RKO (cell line): ENCODE results near the gene KRT9.
A peak's percentile ranks its signal among the peaks of the same experiment; 100 is the strongest.
"Not testable (repeated sequence)": the region's sequence is repeated elsewhere in the genome, so short reads cannot be mapped to it uniquely, and the experiment has no call there.

Experiments used
- DNase-seq: peaks from one replicate; pipeline ENCODE4 v3.0.0-alpha.2; 2016; ENCODE audit warnings: low spot score

KRT9 gene

DNA sequence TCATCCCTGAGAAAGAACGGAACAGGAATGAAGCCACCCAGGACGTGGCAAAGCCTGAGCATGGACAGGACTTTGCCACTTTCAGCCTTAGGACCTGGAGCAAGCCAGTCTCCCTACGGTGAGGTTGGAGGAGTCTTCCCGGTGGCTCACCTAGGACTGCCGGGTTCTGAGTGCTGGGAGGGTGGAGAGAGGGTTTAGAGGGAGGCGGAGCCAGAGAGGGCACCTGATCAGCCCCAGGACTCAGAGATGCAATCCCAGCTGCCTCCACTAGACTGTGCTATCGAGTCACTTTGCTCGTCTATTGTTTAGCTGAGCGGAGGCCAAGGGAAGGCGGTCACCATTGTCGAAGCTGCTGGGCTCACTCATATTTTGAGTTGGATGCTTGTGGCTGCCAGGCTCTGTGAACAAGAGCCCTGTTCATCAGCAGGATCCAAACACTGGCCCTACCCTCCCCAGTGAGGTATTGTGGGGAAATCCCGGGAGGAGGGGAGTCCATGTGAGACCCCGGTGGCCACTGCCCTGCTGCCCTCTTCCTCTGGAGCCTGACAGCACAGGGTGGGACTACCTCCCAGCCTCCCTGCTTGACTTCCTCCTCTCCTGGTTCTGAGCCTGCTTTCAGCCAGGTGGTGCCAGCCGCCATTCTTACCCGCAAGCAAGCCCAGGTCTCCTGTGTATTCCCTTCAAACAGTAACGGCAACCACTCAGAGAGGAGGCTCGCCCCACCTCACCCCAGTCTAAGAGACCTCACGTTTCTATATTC lies 7.8 kb upstream of the KRT9 start:
- peak; percentile 52 for DNase-seq

GRCh38 chr17:41578971-41579370 lies 7.1 kb upstream of the KRT9 start:
- DNase-seq, result no peak

GRCh38 chr17:41578538-41578937 lies 6.7 kb upstream of the KRT9 start:
- no peak for DNase-seq

DNA sequence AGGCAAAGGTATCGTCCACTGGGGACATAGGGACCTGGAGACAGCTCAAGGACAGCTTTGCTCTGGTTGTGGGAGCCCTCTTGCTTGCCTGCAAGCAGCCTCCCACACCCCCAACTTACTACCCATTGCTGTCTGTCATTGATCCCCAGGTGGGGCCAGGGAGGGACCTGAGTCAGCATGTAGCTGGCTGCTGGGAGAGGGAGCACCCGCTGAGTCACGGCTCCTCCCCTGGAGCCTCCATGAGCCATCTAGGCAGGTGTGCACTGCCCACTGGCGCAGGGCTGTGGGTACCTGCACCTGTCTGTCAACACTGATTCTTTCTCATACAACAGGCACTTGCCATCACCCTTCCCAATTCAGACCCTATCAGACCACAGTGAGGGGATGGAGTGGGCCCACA lies 4.9 kb upstream of the KRT9 start:
- not testable (repeated sequence) for DNase-seq

DNA sequence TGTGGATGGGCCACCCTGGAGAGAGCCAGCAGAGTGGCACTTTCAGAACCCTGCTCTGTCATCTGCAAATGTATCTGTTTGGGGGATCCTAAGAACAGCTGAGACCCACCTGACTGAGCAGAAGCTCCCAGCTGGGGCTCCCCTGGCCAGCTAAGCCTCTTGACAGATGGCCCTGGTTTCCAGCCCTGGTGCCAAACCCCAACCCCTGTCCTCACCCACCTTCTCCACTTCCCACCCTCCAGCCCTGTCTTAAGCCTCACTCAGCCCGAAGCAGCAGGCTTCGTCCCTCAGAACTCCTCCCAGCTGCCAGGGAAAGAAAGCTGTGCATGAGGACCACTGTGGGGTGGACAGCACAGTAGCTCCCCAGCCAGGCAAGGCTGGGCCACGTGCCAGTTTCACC lies 3.5 kb upstream of the KRT9 start:
- DNase-seq, result no peak

GRCh38 chr17:41567317-41567716 lies 4.5 kb downstream of the KRT9 start:
- no peak for DNase-seq

GRCh38 chr17:41565338-41565737 lies 6.5 kb downstream of the KRT9 start:
- no peak for DNase-seq

- no peak for DNase-seq
Observed at GRCh38 chr17:41563607-41564170, 8.2 kb downstream of the KRT9 start.

- no peak for DNase-seq
Observed at GRCh38 chr17:41561554-41561953, 10.3 kb downstream of the KRT9 start.

GRCh38 chr17:41559548-41559947 lies 12.3 kb downstream of the KRT9 start:
- DNase-seq, result no peak

GRCh38 chr17:41556931-41557330 lies 14.9 kb downstream of the KRT9 start:
- DNase-seq, result no peak

DNA sequence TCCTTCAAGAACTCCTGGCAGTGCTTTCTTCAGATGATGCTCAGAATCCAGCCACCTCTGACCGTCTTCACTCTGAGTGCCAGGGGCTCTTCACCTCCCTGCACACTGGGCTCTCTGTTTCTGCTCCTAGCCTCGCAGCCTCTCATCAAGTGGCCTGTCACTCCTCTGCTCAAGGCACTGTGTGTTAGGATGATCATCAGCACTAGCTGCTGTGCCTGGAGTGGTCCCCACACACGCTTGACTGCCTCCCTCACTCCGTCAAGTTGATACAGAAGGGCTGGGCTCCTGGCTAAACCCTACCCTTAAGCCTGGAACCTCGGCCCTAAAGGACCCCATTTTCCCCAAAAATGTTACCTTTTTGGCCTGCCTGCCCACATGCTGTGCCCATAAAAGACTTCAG lies 15.6 kb downstream of the KRT9 start:
- DNase-seq, result no peak

DNA sequence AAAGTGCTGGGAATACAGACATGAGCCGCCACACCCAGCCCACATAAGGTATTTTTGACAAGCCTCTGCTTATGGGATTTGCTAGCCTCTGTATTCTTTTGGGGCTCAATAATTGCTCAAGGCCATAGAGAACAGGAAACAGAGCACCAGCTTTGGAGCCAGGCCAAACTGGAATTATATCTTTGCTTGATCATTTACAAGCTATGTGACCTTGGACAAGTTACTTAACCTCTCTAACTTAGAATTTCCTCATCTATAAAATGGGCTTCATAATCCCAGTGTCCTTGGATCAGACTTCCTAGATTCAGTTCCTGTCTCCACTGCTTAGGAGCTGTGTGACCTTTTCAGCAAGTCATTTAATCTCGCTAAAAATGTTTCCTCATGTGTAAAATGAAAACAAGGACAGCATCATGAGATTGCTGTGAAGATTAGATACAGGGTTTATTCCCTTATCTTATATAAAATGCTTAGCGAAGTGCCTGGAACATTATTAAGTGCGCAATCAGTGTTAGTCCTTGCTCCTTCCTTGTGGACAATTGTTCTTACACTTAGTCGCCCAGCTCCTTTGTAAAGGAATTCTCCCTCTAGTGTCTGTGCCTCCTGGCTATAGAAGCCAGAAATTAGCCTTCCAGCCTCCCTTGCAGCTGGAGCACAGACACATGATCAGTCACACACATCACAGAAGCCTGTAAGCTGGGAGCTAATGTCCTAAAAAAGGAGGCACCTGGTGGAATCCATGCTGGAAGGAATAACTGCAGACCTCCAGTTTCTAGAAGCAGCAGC lies 16.6 kb downstream of the KRT9 start:
- DNase-seq, result no peak

DNA sequence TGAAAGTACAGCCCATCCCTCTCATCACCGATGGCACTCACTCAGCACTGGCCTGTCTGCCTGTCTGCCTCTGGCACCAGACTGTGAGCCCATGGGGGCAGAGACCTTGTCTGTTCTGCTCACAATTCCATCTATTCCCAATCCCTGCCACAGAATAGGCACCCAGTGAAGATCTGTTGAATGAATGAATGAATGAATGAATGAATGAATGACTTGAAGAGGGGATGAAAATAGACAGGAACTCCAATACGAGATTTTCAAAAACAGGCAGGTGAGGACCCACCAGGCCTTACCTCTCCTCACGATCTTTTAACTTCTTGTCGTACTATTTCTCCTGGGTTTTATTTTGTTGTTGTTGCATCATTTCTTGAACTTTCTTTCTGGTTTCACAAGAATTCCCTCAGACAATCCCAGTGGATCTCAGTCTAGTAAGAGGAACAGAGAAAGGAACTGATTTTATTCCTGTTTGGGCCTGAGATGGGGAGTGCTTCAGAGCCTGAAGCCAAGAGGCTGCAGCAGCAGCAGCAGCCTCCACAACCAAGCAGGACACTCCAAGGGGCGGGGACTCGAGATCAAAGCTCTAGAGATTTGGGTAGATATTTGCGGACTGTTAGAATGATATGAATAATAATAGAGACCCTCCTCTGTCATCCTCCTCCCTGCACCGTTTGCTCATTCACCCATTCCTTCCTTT lies 17.7 kb downstream of the KRT9 start:
- DNase-seq, result no peak

- DNase-seq, result no peak
Observed at GRCh38 chr17:41553176-41553575, 18.7 kb downstream of the KRT9 start.

DNA sequence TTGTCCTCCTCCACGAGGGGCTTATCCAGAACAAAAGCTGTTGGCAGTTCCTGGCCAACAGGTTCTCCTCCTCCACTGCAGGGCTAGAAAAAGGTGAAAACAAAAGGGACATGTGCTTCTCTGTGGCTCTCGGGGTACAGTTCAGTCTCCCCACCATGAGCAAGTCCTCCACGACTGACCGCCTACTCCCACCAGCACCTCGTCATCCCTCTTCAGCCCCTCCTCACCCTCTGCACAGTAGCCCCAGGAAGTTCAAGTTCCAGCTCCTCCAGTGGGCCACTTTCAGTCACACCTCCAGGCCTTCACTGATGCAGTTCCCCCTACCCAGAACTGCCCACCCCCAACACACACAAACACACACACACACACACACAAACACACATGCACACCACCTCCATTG lies 19.4 kb downstream of the KRT9 start:
- no peak for DNase-seq

DNA sequence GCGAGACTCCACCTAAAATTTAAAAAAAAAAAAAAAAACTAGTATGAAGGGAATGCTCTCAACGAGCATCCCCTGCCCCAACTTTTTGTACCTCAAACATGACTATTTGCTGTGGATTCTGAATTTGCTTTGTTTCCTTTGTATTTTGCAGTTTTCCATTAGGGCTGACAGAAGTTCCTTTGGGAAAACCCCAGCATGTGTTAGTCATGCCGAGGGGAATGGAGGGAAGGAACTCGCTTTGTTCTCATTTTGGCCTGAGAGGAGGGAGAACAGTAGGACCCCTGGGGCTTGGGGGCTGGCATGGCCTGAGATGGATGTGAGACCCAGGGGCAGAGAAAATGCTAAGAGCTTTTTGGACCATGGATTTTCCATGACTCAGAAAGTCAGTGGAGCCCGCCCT lies 20.5 kb downstream of the KRT9 start:
- no peak for DNase-seq

DNA sequence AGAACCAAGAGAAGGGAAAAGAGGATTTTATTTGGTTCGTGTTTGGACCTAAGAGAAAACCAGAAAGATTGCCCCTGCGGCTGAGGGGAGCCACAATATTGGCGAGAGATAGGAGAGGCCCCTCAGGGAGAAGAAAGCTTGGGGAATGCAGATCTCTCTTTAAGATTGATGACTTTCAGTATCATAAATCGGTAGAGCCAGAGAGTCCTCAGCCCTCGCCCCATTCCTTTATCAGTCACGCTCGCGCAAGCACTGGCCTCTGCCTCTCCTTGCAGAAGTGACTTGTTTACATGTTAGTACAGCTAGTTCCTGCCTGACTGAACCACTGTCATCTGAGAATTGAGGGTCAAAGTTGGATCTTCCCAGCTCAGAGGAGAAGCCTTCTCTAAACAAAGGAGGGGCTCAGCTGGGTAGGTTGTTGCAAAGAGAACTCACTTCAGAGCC lies 22.2 kb downstream of the KRT9 start:
- no peak for DNase-seq

DNA sequence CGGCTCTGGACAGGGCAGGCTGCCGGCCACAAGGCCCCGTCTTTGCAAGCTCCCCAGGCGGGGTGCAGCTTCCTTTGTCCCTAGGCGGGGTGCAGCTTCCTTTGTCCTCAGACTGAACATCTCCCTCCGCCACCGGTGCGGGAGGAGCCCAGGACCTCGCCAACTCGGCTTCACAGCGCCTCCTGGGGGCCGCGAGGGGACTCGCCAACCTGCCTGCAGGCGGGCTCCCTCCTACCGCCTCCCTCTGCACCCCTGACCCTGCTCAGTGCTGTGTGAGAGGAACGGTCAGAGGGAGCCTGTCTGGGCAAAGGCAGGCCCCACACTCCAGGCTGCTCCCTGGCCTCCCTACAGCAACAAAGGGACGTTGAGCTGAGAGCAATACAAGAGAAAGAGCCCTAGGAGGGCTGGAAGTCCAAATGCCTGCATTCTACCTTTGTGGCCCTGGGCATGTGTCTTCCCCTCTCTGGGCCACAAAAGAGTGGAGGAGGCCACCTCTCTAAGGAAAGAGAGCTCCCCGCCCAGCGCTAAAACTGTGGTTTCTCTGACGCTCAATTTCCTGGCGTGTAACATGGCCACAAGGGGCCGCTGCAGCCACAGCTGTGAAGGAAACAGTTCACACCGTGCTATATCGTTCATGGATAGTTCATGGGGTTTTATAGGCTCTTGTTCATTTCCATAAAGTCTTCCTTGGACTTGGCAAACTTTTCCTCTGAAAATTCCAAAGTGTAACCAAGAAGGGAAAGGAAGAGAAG lies 22.8 kb downstream of the KRT9 start:
- DNase-seq, result peak; percentile 75

GRCh38 chr17:41547921-41548843 lies 23.7 kb downstream of the KRT9 start:
- DNase-seq, result peak; percentile 92

GRCh38 chr17:41547378-41547841 lies 24.4 kb downstream of the KRT9 start:
- DNase-seq, result no peak
